22Rv1 (cell line): Measurements from ENCODE around the gene GAS1.

Source experiments
- ZFX ChIP-seq: fragments of 450-650 bp; IDR thresholded peaks from 2 replicates; pipeline ENCODE4 v1.6.1; 2017; ENCODE audit warnings: antibody characterized with exemption, borderline replicate concordance
- TF ChIP-seq, protein P1 (sequence below): fragments of 450-650 bp; IDR thresholded peaks from 2 replicates; pipeline ENCODE4 v1.5.1; 2017; ENCODE audit warnings: mild to moderate bottlenecking

- TF ChIP-seq, protein P1, sequence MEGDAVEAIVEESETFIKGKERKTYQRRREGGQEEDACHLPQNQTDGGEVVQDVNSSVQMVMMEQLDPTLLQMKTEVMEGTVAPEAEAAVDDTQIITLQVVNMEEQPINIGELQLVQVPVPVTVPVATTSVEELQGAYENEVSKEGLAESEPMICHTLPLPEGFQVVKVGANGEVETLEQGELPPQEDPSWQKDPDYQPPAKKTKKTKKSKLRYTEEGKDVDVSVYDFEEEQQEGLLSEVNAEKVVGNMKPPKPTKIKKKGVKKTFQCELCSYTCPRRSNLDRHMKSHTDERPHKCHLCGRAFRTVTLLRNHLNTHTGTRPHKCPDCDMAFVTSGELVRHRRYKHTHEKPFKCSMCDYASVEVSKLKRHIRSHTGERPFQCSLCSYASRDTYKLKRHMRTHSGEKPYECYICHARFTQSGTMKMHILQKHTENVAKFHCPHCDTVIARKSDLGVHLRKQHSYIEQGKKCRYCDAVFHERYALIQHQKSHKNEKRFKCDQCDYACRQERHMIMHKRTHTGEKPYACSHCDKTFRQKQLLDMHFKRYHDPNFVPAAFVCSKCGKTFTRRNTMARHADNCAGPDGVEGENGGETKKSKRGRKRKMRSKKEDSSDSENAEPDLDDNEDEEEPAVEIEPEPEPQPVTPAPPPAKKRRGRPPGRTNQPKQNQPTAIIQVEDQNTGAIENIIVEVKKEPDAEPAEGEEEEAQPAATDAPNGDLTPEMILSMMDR = no peak
- no peak for TF ChIP-seq ZFX
Observed at GRCh38 chr9:86966852-86967511, 19.7 kb upstream of the GAS1 start.
